Left colon (tissue), 2 donors: ENCODE measurements around the gene NSG1. TPM values are rescaled to one million over a fixed set of nuclear protein-coding genes. Genes with fewer than 3 reads are reported as not detected.
"Not testable (repeated sequence)": the region's sequence is repeated elsewhere in the genome, so short reads cannot be mapped to it uniquely, and the experiment has no call there.

ENCODE experiments used
- ATAC-seq: fragments of 200-7000 bp; cut with Tn5 transposase; one replicate; pipeline ENCODE4 v1.9.1; 2020; ENCODE audit warnings: mild to moderate bottlenecking, moderate library complexity
- DNase-seq, 2 donors: peaks; one replicate each; pipeline ENCODE4 v3.0.0-alpha.2; 2020
- intact Hi-C, 2 donors: fragments of 100-400 bp; cut with DNase I in 1 of 2; cut with micrococcal nuclease in 1 of 2; formaldehyde crosslinking; loops; one replicate each; pipeline versions ENCODE4 v1.11.2 to v1.14.0; 2022; cut with DNase I, micrococcal nuclease
- total RNA-seq, 2 donors: library from RNA; stranded (reverse); fragmentation: NEBNext Ultra II Directional; extraction: Animal tissue kit (Norgen Biotek cat#: 25700); gene quantifications; one replicate each; pipeline ENCODE4 v1.2.1, GENCODE V29; 2021
- donor health status: DM: no; HTN: no; CAD: no.
- donor health status: DM: yes; HTN: yes; CAD: no.

The NSG1 gene
- total RNA-seq, 2 donors from 2014 or later = 2.6 to 3.0 TPM

GRCh38 chr4:4410271-4410670, 23.4 kb downstream of the NSG1 start:
- ATAC-seq = no peak
- DNase-seq = no peak

GRCh38 chr4:4411906-4412305, 25.0 kb downstream of the NSG1 start:
- DNase-seq = no peak

More at GRCh38 chr4:4410271-4410670, 23.4 kb downstream of the NSG1 start:
- intact Hi-C loops = no loop called here

DNA sequence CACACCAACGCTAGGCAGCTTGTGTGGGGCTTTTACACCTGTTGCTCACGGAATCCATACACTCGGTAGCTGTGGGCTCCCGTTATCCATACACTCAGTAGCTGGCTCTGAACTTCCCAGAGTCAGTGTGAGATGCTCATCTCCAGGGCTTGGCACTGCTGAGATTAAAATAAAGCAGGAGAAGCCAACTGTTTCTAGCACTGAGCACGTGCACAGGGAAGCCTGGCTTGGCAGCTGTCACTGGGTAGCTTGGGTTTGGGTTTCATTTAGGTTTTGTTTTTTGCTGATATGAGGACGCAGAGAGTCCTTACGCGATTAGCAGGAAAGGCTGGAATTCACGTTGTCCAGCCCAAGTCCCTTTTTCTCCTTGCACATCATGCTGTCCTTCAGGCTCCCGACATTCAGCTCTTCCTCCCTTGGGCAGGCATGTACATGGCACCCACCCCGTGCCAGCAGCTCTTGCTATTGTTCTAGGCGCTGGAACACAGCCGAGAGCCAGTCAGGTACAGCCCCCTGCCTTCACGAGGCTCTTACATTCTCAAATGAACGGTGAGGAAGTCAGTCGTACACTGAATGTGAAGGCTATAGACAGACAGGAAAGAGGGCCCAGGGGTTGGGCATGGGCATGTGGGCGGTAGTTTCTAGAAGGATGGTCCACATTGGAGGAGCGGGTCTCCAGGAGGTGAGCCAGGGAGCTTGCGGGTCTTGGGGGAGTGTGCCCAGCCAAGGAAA, 25.9 kb downstream of the NSG1 start:
- DNase-seq (no peak), ATAC-seq (no peak)
- intact Hi-C loops = no loop called here

More at GRCh38 chr4:4411906-4412305, 25.0 kb downstream of the NSG1 start:
- intact Hi-C loops = no loop called here
- ATAC-seq = no peak

- ATAC-seq (no peak), DNase-seq (no peak)
- intact Hi-C loops = no loop called here
These were observed 26.4 kb downstream of the NSG1 start for GRCh38 chr4:4413373-4413725.

- intact Hi-C loops = no loop called here
- ATAC-seq (no peak), DNase-seq (no peak)
These were observed 26.9 kb downstream of the NSG1 start for GRCh38 chr4:4413806-4414205.

DNA sequence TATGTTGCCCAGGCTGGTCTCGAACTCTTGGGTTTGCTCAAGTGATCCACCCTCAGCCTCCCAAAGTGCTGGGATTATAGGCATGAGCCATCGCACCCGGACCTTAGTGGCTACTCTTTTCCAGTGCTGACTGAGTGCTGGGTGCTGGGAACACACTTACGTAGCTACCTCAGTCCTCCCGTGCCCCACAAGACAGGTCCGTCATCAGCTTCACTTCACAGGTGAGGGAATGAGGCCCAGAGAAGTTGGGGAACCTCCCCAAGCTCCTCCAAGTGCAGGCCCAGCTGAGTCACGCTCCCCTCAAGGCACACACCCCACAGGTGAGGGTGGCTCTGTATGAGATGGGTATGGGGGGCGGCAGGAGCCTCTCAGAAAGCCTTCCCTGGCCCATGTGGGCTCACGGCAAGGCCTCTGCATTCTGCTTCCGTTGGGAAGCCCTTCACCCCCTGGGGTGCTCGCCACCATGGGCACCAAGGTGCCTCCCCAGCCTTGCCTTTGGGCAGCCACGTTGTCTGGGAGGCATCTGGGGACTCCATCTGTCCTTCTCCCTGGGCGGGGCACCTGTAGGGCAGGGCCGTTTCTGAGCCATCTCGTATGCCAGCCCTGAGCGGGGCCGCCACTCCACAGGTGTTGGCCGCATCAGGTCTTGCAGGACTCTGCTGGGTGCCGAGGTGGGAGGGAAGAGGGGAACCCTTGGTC, 28.4 kb downstream of the NSG1 start:
- ATAC-seq = peak; percentile 11
- no peak for DNase-seq
- intact Hi-C loops = no loop called here

DNA sequence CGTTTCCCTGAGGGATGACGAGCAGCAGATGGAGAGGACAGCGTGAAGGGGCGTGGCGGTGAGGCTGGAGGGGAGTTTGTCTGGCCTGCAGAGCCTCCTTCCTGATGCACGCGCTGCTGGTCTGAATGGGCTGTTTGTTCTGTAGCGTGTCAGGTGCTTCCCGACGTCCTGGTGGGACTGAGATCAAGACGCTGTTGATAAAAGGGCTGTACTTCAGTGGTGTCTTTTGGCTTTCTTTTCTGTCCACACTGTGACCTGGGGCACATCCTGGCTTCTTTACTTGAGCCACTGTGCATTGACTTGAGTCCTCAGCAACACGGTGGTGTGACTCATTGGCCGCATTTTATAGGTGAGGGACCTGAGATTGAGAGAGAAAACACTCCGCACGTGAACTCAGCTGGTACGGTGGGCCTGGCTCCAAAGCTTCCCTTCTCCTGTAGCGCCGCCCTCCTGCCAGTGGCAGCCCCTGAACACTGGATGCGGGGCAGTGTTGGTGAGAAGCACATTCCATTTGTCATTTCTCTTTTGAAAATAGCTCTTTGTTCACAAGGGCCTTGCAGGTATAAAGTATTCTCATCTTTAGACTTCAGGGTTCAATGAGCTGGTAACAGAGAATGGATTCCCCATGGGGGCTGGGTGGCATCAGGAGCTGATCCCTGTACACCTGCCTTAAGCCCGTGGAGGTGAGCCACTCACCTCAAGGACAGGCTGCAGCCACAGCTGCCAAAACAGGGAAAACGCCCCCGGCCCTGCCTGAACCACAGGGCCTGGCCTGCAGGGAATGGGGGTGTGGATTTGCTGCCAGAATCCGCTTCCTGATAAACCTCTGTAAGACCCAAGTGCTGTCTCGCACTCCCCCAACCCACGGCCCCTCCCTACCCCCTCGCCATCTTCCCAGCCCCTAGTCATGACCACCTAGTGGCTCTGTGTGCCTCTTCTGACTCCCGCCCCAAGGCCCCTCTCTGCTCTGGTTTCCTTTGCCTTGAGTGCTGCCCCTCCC, 29.2 kb downstream of the NSG1 start:
- DNase-seq (no peak), ATAC-seq (no peak)
- intact Hi-C loops = no loop called here

GRCh38 chr4:4416981-4417380, 30.1 kb downstream of the NSG1 start:
- intact Hi-C loops = no loop called here

DNA sequence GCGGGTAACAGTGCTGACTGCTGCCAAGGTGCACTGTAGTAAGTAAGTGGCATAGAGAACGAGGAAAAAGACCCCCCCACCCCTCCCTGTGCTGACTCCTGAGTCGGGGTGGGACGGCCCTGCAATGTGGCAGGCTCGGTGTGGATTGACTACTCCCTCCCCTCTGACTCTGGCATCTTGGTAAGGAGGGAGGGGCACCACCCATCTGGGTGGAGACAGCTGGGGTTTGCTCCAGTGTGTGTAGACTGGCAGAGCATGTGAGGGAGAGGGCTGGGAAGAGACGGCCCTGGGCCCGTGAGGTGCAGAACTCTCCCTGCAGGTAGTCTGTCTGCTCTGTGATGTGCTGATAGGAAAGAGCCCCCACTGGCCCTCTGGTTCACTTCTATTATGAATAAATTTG, 31.0 kb downstream of the NSG1 start:
- no peak for DNase-seq
- intact Hi-C loops = no loop called here
- ATAC-seq = no peak

More at GRCh38 chr4:4416981-4417380, 30.1 kb downstream of the NSG1 start:
- DNase-seq (no peak), ATAC-seq (no peak)

DNA sequence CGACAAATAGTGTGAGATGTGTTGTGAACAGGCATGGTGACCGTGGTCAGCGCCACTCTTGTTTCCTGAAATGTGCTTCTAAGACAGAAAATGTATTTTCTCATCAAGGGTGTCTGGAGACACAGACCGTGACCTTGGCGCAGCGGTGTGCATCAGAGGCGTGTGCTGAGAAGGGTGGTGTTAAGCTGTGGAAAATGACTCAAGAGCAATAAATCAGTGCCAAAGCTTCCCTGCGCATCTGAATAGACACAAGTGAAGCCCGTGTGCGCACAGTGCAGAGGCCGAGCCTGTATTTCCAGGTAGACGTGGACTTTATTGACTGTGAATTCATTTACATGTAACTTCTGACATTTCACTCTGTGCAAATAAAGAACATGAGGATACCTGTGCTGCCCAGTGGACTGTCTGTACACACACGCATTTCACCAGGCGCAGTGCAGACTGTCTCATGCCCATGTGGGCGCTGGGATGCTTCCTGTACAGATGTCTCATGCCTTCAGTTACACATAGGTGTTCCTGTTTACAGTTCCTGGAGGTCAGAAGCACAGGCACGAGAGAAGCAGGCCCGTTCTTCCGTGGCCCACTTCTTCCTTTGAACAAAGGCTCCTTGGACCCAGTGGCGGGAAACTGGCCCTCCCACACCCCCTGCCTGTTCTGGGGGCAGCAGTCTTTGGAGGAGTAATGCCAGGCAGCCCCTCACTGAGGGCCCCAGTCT, 31.9 kb downstream of the NSG1 start:
- intact Hi-C loops = no loop called here
- DNase-seq (no peak), ATAC-seq (no peak)

- ATAC-seq (no peak), DNase-seq (no peak)
- intact Hi-C loops = no loop called here
These were observed 33.0 kb downstream of the NSG1 start for GRCh38 chr4:4419896-4420295.

- intact Hi-C loops = no loop called here
- ATAC-seq = no peak
- no peak for DNase-seq
These were observed 33.5 kb downstream of the NSG1 start for GRCh38 chr4:4420421-4420820.

DNA sequence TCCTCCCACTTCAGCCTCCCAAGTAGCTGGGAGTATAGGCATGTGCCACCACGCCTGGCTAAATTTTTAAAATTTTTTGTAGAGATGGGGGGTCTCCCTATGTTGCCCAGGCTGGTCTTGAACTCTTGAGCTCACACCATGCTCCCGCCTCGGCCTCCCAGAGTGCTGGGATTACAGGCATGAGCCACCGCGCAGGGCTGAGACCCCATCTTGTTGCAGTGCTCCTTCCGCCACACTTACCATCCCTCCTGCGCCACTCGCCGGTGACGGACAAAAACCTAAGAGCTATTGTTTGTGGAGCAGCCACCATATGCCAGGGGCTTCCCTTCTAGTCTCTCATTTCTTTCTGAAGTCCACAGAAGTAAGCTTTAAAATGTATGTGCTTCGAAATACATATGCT, 34.5 kb downstream of the NSG1 start:
- no peak for ATAC-seq
- intact Hi-C loops = no loop called here
- no peak for DNase-seq

DNA sequence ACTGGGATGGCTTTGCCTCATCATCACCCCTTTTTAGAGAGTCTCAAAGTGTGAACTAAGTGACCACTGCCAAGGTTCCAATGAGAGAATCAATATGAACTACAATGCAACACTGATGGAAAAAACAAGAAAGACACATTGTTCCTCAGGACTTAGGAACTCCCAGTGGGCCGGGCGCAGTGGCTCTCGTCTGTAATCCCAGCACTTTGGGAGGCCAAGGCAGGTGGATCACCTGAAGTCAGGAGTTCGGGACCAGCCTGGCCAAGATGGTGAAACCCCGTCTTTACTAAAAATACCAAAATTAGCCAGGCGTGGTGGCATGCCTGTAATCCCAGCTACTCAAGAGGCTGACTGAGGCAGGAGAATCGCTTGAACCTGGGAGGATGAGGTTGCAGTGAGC, 35.2 kb downstream of the NSG1 start:
- DNase-seq, intact Hi-C loops, ATAC-seq: not testable (repeated sequence)

GRCh38 chr4:4422856-4423499, 36.1 kb downstream of the NSG1 start:
- ATAC-seq = no peak
- intact Hi-C loops = no loop called here
- DNase-seq = no peak

GRCh38 chr4:4423706-4424498, 37.0 kb downstream of the NSG1 start:
- intact Hi-C loops = no loop called here
- ATAC-seq (no peak), DNase-seq (no peak)

- ATAC-seq (no peak), DNase-seq (no peak)
- intact Hi-C loops = no loop called here
These were observed 37.7 kb downstream of the NSG1 start for GRCh38 chr4:4424499-4425115.
